ENCODE results near the gene TMEM121B.

DNA sequence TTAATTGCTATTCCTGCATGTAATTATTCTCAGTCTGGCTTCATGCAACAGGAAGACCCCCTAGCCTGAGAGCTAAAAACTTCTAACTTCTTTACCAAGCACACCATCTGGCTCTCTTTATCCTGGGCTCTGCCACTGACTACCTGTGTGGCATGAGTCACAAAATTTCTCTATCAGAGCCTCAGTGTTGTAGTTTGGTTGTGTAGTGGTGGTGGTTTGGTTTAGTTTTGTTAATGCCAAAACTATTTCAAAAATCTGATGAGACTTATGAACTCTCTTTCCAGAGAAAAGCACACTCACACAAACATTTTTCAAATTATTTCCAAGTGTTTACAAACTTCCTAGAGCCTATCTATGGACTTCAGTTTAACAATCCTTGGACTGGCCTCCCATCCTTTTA, 43.9 kb downstream of the TMEM121B start:
- TF ChIP-seq YY1 (IDR thresholded peaks at IDR 0.05; ENCODE audit: low read depth): no peak
- TF ChIP-seq, protein P1, sequence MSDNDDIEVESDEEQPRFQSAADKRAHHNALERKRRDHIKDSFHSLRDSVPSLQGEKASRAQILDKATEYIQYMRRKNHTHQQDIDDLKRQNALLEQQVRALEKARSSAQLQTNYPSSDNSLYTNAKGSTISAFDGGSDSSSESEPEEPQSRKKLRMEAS (IDR thresholded peaks at IDR 0.05): no peak
- no peak for TF ChIP-seq EGR1 (IDR thresholded peaks at IDR 0.05)
- TF ChIP-seq CREB1 (IDR thresholded peaks at IDR 0.05; ENCODE audit: low read depth): no peak
- TF ChIP-seq, protein P2, sequence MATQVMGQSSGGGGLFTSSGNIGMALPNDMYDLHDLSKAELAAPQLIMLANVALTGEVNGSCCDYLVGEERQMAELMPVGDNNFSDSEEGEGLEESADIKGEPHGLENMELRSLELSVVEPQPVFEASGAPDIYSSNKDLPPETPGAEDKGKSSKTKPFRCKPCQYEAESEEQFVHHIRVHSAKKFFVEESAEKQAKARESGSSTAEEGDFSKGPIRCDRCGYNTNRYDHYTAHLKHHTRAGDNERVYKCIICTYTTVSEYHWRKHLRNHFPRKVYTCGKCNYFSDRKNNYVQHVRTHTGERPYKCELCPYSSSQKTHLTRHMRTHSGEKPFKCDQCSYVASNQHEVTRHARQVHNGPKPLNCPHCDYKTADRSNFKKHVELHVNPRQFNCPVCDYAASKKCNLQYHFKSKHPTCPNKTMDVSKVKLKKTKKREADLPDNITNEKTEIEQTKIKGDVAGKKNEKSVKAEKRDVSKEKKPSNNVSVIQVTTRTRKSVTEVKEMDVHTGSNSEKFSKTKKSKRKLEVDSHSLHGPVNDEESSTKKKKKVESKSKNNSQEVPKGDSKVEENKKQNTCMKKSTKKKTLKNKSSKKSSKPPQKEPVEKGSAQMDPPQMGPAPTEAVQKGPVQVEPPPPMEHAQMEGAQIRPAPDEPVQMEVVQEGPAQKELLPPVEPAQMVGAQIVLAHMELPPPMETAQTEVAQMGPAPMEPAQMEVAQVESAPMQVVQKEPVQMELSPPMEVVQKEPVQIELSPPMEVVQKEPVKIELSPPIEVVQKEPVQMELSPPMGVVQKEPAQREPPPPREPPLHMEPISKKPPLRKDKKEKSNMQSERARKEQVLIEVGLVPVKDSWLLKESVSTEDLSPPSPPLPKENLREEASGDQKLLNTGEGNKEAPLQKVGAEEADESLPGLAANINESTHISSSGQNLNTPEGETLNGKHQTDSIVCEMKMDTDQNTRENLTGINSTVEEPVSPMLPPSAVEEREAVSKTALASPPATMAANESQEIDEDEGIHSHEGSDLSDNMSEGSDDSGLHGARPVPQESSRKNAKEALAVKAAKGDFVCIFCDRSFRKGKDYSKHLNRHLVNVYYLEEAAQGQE (IDR thresholded peaks at IDR 0.05; ENCODE audit: low read depth): no peak
- no peak for TF ChIP-seq TEAD4 (IDR thresholded peaks at IDR 0.05)
- TF ChIP-seq TAF1 (IDR thresholded peaks at IDR 0.05; ENCODE audit: low read depth): no peak
- no peak for TF ChIP-seq NFIC (IDR thresholded peaks at IDR 0.05)
- no peak for TF ChIP-seq RAD21 (IDR thresholded peaks at IDR 0.05; ENCODE audit: low read depth)
- TF ChIP-seq FOXM1 (IDR thresholded peaks at IDR 0.05; ENCODE audit: borderline replicate concordance, low read depth): no peak
- TF ChIP-seq EP300 (IDR thresholded peaks at IDR 0.05; ENCODE audit: borderline replicate concordance): no peak
- no peak for TF ChIP-seq CEBPB (IDR thresholded peaks at IDR 0.05)
